ENCODE measurements around the gene NDUFB4.

GRCh38 chr3:120646771-120647432, 50.8 kb downstream of the NDUFB4 start:
- TF ChIP-seq YY1 (IDR thresholded peaks at IDR 0.05; ENCODE audit: insufficient read depth, insufficient read length): no peak
- TF ChIP-seq SUZ12 (IDR thresholded peaks at IDR 0.05; ENCODE audit: extremely low read depth, insufficient read depth, insufficient read length): no peak
